Stimulated activated CD4-positive, alpha-beta T cell treated with anti-CD3 and anti-CD28 coated beads, Interleukin-4, amount 100 ng/mL, for 48 hours (primary cell): ENCODE data around the gene POLR2J3.
"Not testable (repeated sequence)": the region's sequence is repeated elsewhere in the genome, so short reads cannot be mapped to it uniquely, and the experiment has no call there.

Source experiments
- DNase-seq, 2 donors: peaks; one replicate each; pipeline ENCODE4 v3.0.0-alpha.2; 2020; ENCODE audit warnings: low read depth in 2 of 2

Gene POLR2J3

GRCh38 chr7:102583495-102583894 is 11.1 kb upstream of the POLR2J3 start:
- not testable (repeated sequence) for DNase-seq

DNA sequence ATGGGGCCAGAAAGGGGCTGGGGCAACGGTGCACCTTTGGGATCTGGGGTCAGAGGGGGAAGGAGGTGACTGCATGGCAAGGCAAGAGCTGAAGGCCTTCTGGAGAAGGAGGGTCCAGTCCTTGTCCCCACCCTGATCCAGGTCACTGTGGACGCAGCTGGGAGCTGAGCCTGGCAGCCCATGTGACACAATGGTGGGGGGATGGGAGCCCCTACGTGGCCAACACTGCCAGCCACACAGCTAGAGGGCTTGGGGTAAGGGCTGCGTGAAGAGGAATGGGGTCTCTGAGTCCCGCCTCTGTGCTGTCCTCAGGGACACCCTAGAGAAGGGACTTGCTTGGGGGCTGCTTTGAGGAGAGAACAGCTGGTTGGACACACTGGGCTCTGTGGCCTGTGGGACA is 9.3 kb upstream of the POLR2J3 start:
- DNase-seq: not testable (repeated sequence)

GRCh38 chr7:102578486-102578885 is 6.1 kb upstream of the POLR2J3 start:
- DNase-seq: not testable (repeated sequence)

DNA sequence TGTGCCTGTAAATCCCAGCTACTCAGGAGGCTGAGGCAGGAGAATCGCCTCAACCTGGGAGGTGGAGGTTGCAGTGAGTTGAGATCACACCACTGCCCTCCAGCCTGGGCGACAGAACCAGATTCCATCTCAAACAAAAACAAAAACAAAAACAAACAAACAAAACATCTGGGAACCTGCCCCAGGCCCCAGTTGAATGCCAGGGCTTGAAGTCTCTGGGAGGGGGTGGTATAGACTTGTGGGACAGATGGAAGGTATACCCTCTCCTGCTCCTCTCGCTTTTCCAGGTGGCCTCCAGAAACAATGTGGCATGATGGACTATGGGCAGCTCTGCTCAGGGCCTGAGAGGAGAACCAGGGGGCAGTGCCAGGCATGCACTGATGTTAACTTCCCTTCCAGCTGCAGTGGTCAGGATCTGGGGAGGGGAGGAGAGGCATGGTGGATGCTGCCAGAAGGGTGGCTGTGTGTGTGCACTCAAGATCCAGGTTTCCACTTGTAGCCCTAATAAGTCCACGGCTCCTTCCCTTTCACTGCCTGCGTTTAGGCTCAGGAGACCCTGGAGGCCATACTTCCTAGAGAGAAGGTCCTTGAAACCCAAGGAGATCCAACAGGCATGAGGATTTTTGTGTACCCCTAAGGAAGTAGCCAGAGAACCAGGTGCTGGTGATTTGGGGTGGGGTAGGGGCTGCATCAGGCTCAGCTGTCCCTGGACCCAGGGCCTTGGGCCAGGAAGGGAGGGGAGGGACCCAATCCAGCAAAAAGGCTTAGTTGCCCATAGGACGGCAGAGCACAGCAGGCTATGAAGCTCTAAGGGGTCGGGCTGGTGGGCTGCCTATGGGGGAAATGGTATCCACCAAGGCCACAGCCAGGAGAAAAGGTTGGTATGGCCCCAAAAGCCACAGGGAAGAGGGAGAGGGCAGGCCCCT is 5.2 kb upstream of the POLR2J3 start:
- not testable (repeated sequence) for DNase-seq

- not testable (repeated sequence) for DNase-seq
Measured at GRCh38 chr7:102576363-102576762, 4.0 kb upstream of the POLR2J3 start.

DNA sequence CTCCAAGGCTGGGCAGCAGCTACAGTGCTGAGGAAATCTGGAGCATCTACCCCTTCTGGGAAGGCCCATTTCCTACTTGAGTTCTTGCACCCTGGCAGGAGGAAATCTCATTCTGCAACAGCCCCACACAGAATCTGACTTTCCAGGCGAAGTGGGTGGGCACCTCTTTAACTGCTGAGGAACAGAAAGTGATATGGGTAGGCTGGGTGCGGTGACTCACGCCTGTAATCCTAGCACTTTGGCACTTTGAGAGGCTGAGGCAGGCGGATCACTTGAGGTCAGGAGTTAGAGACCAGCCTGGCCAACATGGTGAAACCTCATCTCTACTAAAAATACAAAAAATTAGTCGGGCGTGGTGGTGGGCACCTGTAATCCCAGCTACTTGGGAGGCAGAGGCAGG is 2.2 kb upstream of the POLR2J3 start:
- DNase-seq: not testable (repeated sequence)

- DNase-seq: not testable (repeated sequence)
Measured at GRCh38 chr7:102568620-102569019, 3.8 kb downstream of the POLR2J3 start.

GRCh38 chr7:102550808-102551422 is 21.5 kb downstream of the POLR2J3 start, which contains the start of gene SPDYE2:
SPDYE2 (plus strand) TSS chr7:102551226; CDS start chr7:102553256, 2,030 bp downstream.
- DNase-seq: not testable (repeated sequence)

- DNase-seq: not testable (repeated sequence)
Measured at GRCh38 chr7:102546353-102546752, 26.0 kb downstream of the POLR2J3 start.

DNA sequence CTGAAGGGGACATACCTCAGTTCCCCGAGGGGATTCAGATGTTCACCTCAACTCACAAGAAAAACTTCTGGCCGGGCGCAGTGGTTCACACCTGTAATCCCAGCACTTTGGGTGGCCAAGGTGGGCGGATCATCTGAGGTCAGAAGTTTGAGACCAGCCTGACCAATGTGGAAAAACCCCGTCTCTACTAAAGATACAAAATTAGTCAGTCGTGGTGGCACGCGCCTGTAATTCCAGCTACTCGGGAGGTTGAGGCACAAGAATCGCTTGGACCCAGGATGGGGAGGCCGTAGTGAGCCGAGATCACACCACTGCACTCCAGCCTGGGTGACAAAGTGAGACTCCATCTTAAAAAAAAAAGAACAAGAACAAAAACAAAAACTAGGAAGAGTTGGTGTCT is 27.1 kb downstream of the POLR2J3 start:
- DNase-seq: not testable (repeated sequence)

DNA sequence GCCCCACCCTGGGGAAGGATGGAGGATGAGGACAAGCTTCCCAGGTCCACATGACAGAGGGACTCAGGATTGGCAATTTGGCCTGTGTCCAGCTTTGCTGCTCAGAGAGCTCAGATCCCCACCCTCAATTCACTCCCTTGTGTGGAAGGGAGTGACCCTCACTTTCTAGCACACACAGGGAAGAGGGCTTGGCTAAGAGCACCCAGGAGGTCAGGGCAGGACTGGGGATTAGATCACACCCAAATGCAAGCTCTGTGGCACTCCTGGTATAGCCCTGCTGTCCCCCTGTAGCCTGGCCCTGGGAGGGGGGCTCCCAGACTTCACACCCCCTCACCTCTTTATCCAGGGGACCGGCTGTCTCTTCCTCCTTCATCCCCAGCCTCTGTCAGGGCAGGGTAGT is 28.0 kb downstream of the POLR2J3 start:
- not testable (repeated sequence) for DNase-seq

GRCh38 chr7:102543596-102543995 is 28.8 kb downstream of the POLR2J3 start, which contains the start of gene UPK3BL2:
UPK3BL2 (minus strand) TSS chr7:102543696; CDS start chr7:102543636, 60 bp downstream.
- not testable (repeated sequence) for DNase-seq

- not testable (repeated sequence) for DNase-seq
Measured at GRCh38 chr7:102542771-102543170, 29.6 kb downstream of the POLR2J3 start.

- DNase-seq: not testable (repeated sequence)
Measured at GRCh38 chr7:102542083-102542482, 30.3 kb downstream of the POLR2J3 start.

- DNase-seq: not testable (repeated sequence)
Measured at GRCh38 chr7:102540604-102541003, 31.8 kb downstream of the POLR2J3 start.

GRCh38 chr7:102535062-102535615 is 37.2 kb downstream of the POLR2J3 start:
- DNase-seq: not testable (repeated sequence)

DNA sequence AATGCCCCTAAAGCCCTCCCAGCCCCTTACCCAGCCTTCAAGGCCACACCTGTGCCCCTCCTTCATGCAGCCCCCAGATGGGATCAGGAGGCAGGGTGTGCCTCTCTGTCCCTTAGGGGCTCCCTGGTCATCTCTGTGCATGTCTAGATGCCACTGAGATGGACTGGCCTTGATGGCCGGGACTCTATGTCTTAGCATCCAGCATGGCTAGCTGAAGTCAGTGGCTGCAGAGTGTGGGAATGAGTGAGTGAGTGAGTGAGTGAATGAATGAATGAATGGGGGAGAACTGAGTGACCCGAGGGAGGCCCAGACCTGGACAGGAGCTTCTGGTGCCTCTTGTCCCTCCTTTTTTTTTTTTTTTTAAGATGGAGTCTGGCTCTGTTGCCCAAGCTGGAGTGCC is 40.3 kb downstream of the POLR2J3 start:
- not testable (repeated sequence) for DNase-seq

DNA sequence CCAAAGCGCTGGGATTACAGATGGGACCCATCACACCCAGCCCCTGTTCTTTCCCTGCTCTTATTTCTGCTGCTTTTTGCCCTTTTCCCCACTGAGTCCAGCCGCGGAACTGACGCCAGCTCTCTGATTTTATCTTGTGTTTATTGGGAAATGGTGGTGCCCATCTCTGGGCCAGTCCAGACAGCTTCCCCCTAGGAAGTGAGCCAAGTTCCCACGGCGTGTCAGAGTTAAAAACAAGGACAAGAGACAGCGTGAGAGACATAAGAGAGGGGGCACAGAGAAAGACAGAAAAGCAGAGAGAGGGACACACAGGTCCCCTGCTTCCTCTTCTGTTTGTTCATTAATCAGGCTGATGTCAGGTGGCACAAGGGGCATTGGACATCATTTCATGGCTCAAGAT is 40.8 kb downstream of the POLR2J3 start:
- not testable (repeated sequence) for DNase-seq

- DNase-seq: not testable (repeated sequence)
Measured at GRCh38 chr7:102527822-102528793, 44.3 kb downstream of the POLR2J3 start.

DNA sequence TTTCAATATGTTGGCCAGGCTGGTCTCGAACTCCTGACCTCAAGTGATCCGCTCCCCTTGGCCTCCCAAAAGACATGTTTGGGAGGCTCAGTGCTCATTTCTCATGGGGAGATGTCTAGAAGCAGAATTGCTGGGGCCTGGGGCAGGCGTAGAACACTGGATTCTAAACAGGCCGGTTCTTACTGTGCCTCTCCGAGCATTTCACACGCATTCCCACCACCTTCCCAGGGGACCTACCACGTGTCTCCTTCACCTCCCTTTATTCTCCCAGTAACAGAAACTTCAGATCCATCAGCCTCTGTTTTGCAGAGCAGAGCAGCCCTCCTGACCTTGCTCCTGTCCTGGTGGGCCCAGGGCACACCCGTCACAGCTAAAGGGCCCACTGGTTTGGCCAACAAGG is 45.2 kb downstream of the POLR2J3 start:
- not testable (repeated sequence) for DNase-seq

- DNase-seq: not testable (repeated sequence)
Measured at GRCh38 chr7:102524803-102525202, 47.6 kb downstream of the POLR2J3 start.
